K562 (cell line): ENCODE data around the gene SCFD2. TPM values are rescaled to one million over a fixed set of nuclear protein-coding genes. Genes with fewer than 3 reads are reported as not detected.

Experiments
- ATAC-seq: fragments of 200-7000 bp; cut with Tn5 transposase; 3 replicates; pipeline ENCODE4 v1.9.1; 2020; ENCODE audit warnings: moderate library complexity
- BruUV-seq: library from RNA; stranded (reverse); fragments of 400-500 nt; replicated peaks from 2 replicates; lab custom pipeline; 2021; lab: Mats Ljungman, UMichigan
- CTCF ChIA-PET: fragments of 300-600 bp; formaldehyde crosslinking; extraction: SDS; loops from one replicate; lab custom pipeline; 2021; ENCODE audit warnings: low intra/inter-chr PET ratio; lab: Yijun Ruan, JAX
- POLR2A ChIA-PET: fragments of 300-600, 350-650 bp; sonication (Branson Sonifier 250); formaldehyde crosslinking; extraction: SDS; loops from one replicate; lab custom pipeline; 2021; ENCODE audit warnings: antibody characterized with exemption, inconsistent platforms; lab: Yijun Ruan, JAX
- DNase-seq, 4 experiments: peaks; one replicate each; pipeline versions ENCODE4 v3.0.0 to v3.0.0-alpha.2; 2011 to 2018; ENCODE audit warnings: low spot score in 3 of 4, mixed read lengths in 3 of 4; ENCODE audit errors: extremely low read depth in 1 of 4
- FAIRE-seq: peaks from 2 replicates; lab custom pipeline; 2011; peaks lifted over from hg19 to GRCh38; lab: Jason Lieb, UNC
- H2AFZ ChIP-seq: 2 replicates; pipeline ENCODE4 v1.6.0; 2011; ENCODE audit warnings: low read depth, low read length, control low read depth, inconsistent platforms
- H3K27ac ChIP-seq: fragments of 200-600 bp; 3 replicates; pipeline ENCODE4 v1.8.0; 2011; ENCODE audit warnings: low read depth, mild to moderate bottlenecking, control low read depth, inconsistent platforms, low read length, moderate library complexity, mixed read lengths; ENCODE audit errors: extremely low read depth
- H3K27me3 ChIP-seq, 2 experiments: fragments of 300-600 bp in 1 of 2; 2 replicates in 1 of 2; 3 replicates in 1 of 2; pipeline versions ENCODE4 v1.6.0 to v1.8.0; 2011; ENCODE audit warnings: inconsistent platforms in 2 of 2, low read length in 2 of 2, mild to moderate bottlenecking in 1 of 2, mixed read lengths in 1 of 2, moderate library complexity in 1 of 2; ENCODE audit not compliant: control insufficient read depth in 2 of 2, insufficient read depth in 2 of 2
- H3K36me3 ChIP-seq: fragments of 300-600 bp; 3 replicates; pipeline ENCODE4 v1.8.0; 2011; ENCODE audit warnings: mild to moderate bottlenecking, low read length, inconsistent platforms; ENCODE audit not compliant: control insufficient read depth, insufficient read depth
- H3K4me1 ChIP-seq, 2 experiments: fragments of 200-600 bp in 1 of 2; replicated peaks in 1 of 2; 2 replicates in 1 of 2; 3 replicates in 1 of 2; pipeline versions ENCODE4 v1.5.1 to v1.8.0; 2011; ENCODE audit warnings: inconsistent platforms in 2 of 2, low read length in 2 of 2, mild to moderate bottlenecking in 1 of 2, mixed read lengths in 1 of 2, moderate library complexity in 1 of 2; ENCODE audit not compliant: control insufficient read depth in 2 of 2, insufficient read depth in 2 of 2
- H3K4me2 ChIP-seq: 2 replicates; pipeline ENCODE4 v1.6.1; 2011; ENCODE audit warnings: low read length, control low read depth, inconsistent platforms, mixed read lengths; ENCODE audit not compliant: insufficient read depth
- H3K4me3 ChIP-seq: fragments of 200-600 bp; sonication (generic), shearing (Covaris generic); 2 replicates; pipeline ENCODE4 v1.5.1; 2016; ENCODE audit warnings: control low read depth, inconsistent platforms
- H3K79me2 ChIP-seq: fragments of 200-600 bp; 3 replicates; pipeline ENCODE4 v1.8.0; 2011; ENCODE audit warnings: low read length, inconsistent platforms; ENCODE audit not compliant: control insufficient read depth, insufficient read depth
- H3K9ac ChIP-seq, 2 experiments: 2 replicates each; pipeline versions ENCODE4 v1.6.0 to v1.6.1; 2011; ENCODE audit warnings: low read depth in 2 of 2, low read length in 2 of 2, control low read depth in 1 of 2, inconsistent platforms in 1 of 2, mild to moderate bottlenecking in 1 of 2, mixed read lengths in 1 of 2; ENCODE audit not compliant: insufficient read depth in 1 of 2
- H3K9me1 ChIP-seq: one replicate; pipeline ENCODE4 v1.6.0; 2011; ENCODE audit warnings: inconsistent platforms, mild to moderate bottlenecking, low read length, moderate library complexity; ENCODE audit not compliant: control insufficient read depth, insufficient read depth
- H3K9me3 ChIP-seq: replicated peaks from 2 replicates; pipeline ENCODE4 v1.5.1; 2011; ENCODE audit warnings: low read depth, low read length, inconsistent platforms; ENCODE audit not compliant: control insufficient read depth, insufficient read depth
- H4K20me1 ChIP-seq: replicated peaks from 2 replicates; pipeline ENCODE4 v1.6.1; 2011; ENCODE audit warnings: low read length, inconsistent platforms, mixed read lengths; ENCODE audit not compliant: control insufficient read depth, insufficient read depth
- EP300 ChIP-seq: IDR thresholded peaks from 2 replicates; pipeline ENCODE4 v1.6.1; 2012; ENCODE audit warnings: low read length, improper control_type of control experiment
- HMBOX1 ChIP-seq: sonication (generic); IDR thresholded peaks from 2 replicates; pipeline ENCODE4 v1.6.1; 2016
- KLF6 ChIP-seq: fragments of 250-450 bp; sonication (Bioruptor Pico); IDR thresholded peaks from 2 replicates; pipeline ENCODE4 v1.4.0; 2020; ENCODE audit warnings: mild to moderate bottlenecking, moderate library complexity, borderline replicate concordance
- NFIX ChIP-seq: fragments of 250-450 bp; sonication (Bioruptor Pico); IDR thresholded peaks from 2 replicates; pipeline ENCODE4 v1.4.0; 2020; ENCODE audit warnings: low read depth, mild to moderate bottlenecking, moderate library complexity
- POLR2H ChIP-seq: IDR thresholded peaks from 2 replicates; pipeline ENCODE4 v1.6.1; 2016; ENCODE audit warnings: missing genetic modification characterization, low read depth, mild to moderate bottlenecking, control low read depth, missing compliant biosample characterization, moderate library complexity
- RBM25 ChIP-seq: fragments of 200-400 bp; formaldehyde crosslinking; IDR thresholded peaks from 2 replicates; pipeline ENCODE4 v1.6.1; 2018; ENCODE audit warnings: low read length, low read depth, moderate library complexity; ENCODE audit not compliant: severe bottlenecking
- ZFP1 ChIP-seq: fragments of 450-650 bp; formaldehyde crosslinking; IDR thresholded peaks from 2 replicates; pipeline ENCODE4 v1.4.0; 2020; ENCODE audit warnings: mild to moderate bottlenecking, mixed read lengths
- WGBS: fragments of 100-300 bp; shearing (Covaris generic); methylation state at CpG from one replicate; pipeline ENCODE4 v1.1.6; 2016; ENCODE audit warnings: low coverage, mixed read lengths; ENCODE audit not compliant: insufficient coverage; ENCODE audit errors: missing lambda C conversion rate; 5-methylcytosine and 5-hydroxymethylcytosine counted together
- in situ Hi-C: fragments of 300-500 bp; cut with MboI; formaldehyde crosslinking; loops from 4 replicates; pipeline ENCODE4 v1.15.0; 2018; ENCODE audit warnings: inconsistent platforms, mixed read lengths
- intact Hi-C: fragments of 100-400 bp; cut with micrococcal nuclease; formaldehyde crosslinking; loops from 2 replicates; pipeline ENCODE4 v1.14.2; 2022
- polyA plus RNA-seq, 8 experiments: library from polyadenylated mRNA; depleted of rRNA in 4 of 8; stranded (reverse) in 5 of 8; unstranded in 3 of 8; fragments of >200 nt; fragmentation: Nextera tagmentation in 2 of 8; fragmentation: Illumina TruSeq in 1 of 8; extraction: Ambion mirVana in 2 of 8; extraction: Trizol in 1 of 8; gene quantifications; 2 replicates each; pipeline versions ENCODE4 v1.2.1 to v1.2.3, GENCODE V29; 2011 to 2014; ENCODE audit warnings: inconsistent platforms in 1 of 8, missing spikeins in 1 of 8
- total RNA-seq, 7 experiments: library from RNA; depleted of rRNA in 6 of 7; stranded (reverse); fragments of >200 nt in 6 of 7; fragmentation: Illumina TruSeq in 2 of 7; extraction: Trizol in 2 of 7; gene quantifications; 2 replicates each; pipeline versions ENCODE4 v1.2.1 to v1.2.3, GENCODE V29; 2011 to 2021; ENCODE audit warnings: low replicate concordance in 1 of 7
- TF ChIP-seq, protein P1 (sequence below): sonication (generic); formaldehyde crosslinking; IDR thresholded peaks from 2 replicates; pipeline ENCODE4 v1.5.0; 2020; ENCODE audit warnings: missing genetic modification reagents
- TF ChIP-seq, protein P2 (sequence below): sonication (generic); formaldehyde crosslinking; IDR thresholded peaks from 2 replicates; pipeline ENCODE4 v1.8.0; 2022; ENCODE audit warnings: missing genetic modification reagents, mild to moderate bottlenecking, borderline replicate concordance
- TF ChIP-seq, protein P3 (sequence below): fragments of 250-450 bp; sonication (Bioruptor Pico); IDR thresholded peaks from 2 replicates; pipeline ENCODE4 v1.8.0; 2021; ENCODE audit warnings: moderate library complexity, mild to moderate bottlenecking, inconsistent platforms

Gene SCFD2
- total and polyA plus RNA-seq, 9 of the 15 experiments (the other 6 are each of a cell fraction or from before 2014, with no cell fraction given): 5.7 to 30.3 (median 22.8) TPM

DNA sequence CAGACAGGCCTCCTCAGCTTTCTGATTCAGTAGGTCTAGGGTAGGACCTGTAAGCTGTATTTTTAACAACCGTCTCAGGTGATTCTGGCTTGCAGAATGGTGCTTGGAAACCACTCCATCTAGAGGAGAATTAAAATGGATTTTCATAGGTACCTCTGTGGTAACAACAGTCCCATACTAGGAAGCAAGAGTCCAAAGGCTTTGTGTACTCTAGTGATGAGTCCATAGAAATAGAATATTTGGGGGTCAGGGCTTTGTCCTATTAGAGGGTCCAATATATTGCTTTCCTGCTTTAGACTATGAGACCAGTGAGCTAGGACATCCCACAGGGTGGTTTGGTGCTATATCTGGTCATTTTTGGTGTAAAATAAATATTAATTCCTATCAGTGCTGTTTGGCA, 242.0 kb downstream of the SCFD2 start:
- TF ChIP-seq EP300: no peak
- TF ChIP-seq, protein P1, sequence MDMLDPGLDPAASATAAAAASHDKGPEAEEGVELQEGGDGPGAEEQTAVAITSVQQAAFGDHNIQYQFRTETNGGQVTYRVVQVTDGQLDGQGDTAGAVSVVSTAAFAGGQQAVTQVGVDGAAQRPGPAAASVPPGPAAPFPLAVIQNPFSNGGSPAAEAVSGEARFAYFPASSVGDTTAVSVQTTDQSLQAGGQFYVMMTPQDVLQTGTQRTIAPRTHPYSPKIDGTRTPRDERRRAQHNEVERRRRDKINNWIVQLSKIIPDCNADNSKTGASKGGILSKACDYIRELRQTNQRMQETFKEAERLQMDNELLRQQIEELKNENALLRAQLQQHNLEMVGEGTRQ (CRISPR knock-in tag): no peak
- no peak for TF ChIP-seq NFIX (CRISPR knock-in tag)
- TF ChIP-seq RBM25: no peak
- no peak for TF ChIP-seq HMBOX1
- TF ChIP-seq ZFP1: no peak
- TF ChIP-seq, protein P2, sequence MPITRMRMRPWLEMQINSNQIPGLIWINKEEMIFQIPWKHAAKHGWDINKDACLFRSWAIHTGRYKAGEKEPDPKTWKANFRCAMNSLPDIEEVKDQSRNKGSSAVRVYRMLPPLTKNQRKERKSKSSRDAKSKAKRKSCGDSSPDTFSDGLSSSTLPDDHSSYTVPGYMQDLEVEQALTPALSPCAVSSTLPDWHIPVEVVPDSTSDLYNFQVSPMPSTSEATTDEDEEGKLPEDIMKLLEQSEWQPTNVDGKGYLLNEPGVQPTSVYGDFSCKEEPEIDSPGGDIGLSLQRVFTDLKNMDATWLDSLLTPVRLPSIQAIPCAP (CRISPR knock-in tag): no peak
- TF ChIP-seq POLR2H (tag): no peak
- TF ChIP-seq KLF6: no peak
- TF ChIP-seq, protein P3, sequence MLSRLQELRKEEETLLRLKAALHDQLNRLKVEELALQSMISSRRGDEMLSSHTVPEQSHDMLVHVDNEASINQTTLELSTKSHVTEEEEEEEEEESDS (CRISPR knock-in tag): no peak
- Histone ChIP-seq H3K9me3 (no peaks in the 10 kb centered on the region), H3K79me2 (no peaks in the 10 kb centered on the region), H4K20me1 (no peaks in the 10 kb centered on the region), H3K27ac (no peak overlapping the region), H3K4me3 (no peak overlapping the region), H3K4me2 (no peak overlapping the region), H3K9ac (no peak overlapping the region), H3K36me3 (no peaks in the 10 kb centered on the region; the same call in 2 of the 3 replicates), H2AFZ (no peak overlapping the region), H3K9me1 (no peaks in the 10 kb centered on the region), H3K4me1 (no peaks in the 10 kb centered on the region), H3K27me3 (no peaks in the 10 kb centered on the region)
- DNase-seq: no peak
- ChIA-PET CTCF (no interaction called here), POLR2A (no interaction called here)
- no peak for FAIRE-seq
- intact Hi-C loops: no loop called here
- ATAC-seq: no peak
- BruUV-seq: no TSS peak
- 83% methylated on average over 1 of the region's 1 CpG for WGBS
- in situ Hi-C loops: no loop called here
